ENCODE measurements around the gene PLEKHA4.

GRCh38 chr19:48815870-48816501, 52.4 kb downstream of the PLEKHA4 start:
- no peak for TF ChIP-seq CTCF (IDR thresholded peaks at IDR 0.05; ENCODE audit: insufficient read depth, low read length)
- no peak for TF ChIP-seq REST (IDR thresholded peaks at IDR 0.05; ENCODE audit: insufficient replicate concordance, low read depth)
- TF ChIP-seq SPI1 (IDR thresholded peaks at IDR 0.05; ENCODE audit: borderline replicate concordance, low read depth): no peak
- no peak for TF ChIP-seq GABPA (IDR thresholded peaks at IDR 0.05; ENCODE audit: low read depth)
- TF ChIP-seq POLR2AphosphoS5 (IDR thresholded peaks at IDR 0.05; ENCODE audit: low read depth): no peak

Measured in HL-60 (cell line).